Adrenal gland (tissue), 5 donors: Measurements from ENCODE around the gene GTF2F2.

Experiments used
- POLR2A ChIP-seq, 2 donors: fragments of 450-650 bp; IDR thresholded peaks; one replicate each; pipeline ENCODE4 v1.6.1; 2017; ENCODE audit warnings: antibody characterized with exemption in 2 of 2, mild to moderate bottlenecking in 2 of 2, moderate library complexity in 1 of 2
- TF ChIP-seq, protein P1 (sequence below), 6 experiments: fragments of 450-650 bp in 4 of 6; fragments of 200-600 bp in 2 of 6; sonication (generic) in 1 of 6; IDR thresholded peaks; 1 replicate in 5 of 6; 2 replicates in 1 of 6; pipeline versions ENCODE4 v1.5.1 to v1.8.0; 2016 to 2021; ENCODE audit warnings: antibody characterized with exemption in 6 of 6, mild to moderate bottlenecking in 2 of 6, moderate library complexity in 1 of 6
- donor health status: DM: no; HTN: no; CAD: no.

DNA sequence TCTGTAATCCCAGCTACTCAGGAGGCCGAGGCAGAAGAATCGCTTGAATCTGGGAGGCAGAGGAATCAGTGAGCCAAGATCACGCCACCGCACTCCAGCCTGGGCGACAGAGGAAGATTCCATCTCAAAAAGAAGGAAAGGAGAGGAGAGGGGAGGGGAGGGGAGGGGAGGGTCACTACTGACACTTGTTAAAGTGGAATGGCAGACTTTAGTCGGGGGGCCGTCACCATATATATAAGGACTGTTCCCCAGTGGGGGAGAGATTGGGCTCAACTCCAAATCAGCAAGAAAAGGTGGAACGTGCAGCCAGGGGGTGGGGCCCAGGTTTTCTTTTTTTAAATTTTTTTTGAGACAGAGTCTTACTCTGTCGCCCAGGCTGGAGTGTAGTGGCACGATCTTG is 194.5 kb downstream of the GTF2F2 start:
- TF ChIP-seq, protein P1, sequence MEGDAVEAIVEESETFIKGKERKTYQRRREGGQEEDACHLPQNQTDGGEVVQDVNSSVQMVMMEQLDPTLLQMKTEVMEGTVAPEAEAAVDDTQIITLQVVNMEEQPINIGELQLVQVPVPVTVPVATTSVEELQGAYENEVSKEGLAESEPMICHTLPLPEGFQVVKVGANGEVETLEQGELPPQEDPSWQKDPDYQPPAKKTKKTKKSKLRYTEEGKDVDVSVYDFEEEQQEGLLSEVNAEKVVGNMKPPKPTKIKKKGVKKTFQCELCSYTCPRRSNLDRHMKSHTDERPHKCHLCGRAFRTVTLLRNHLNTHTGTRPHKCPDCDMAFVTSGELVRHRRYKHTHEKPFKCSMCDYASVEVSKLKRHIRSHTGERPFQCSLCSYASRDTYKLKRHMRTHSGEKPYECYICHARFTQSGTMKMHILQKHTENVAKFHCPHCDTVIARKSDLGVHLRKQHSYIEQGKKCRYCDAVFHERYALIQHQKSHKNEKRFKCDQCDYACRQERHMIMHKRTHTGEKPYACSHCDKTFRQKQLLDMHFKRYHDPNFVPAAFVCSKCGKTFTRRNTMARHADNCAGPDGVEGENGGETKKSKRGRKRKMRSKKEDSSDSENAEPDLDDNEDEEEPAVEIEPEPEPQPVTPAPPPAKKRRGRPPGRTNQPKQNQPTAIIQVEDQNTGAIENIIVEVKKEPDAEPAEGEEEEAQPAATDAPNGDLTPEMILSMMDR (IDR thresholded peaks at IDR 0.05), result no peak
- TF ChIP-seq POLR2A (IDR thresholded peaks at IDR 0.05), result no peak
